SK-N-SH treated with all-trans-retinoic acid at 6 μM for 48 hours (cell line): Measurements from ENCODE around the gene ITGB4.

Experiments
- ARNTL ChIP-seq: fragments of 450-650 bp; formaldehyde crosslinking; IDR thresholded peaks from 2 replicates; pipeline ENCODE4 v1.5.0; 2020; ENCODE audit warnings: low read depth, mild to moderate bottlenecking, moderate library complexity, borderline replicate concordance
- BACH2 ChIP-seq: fragments of 250-450 bp; sonication (Bioruptor Pico); IDR thresholded peaks from 2 replicates; pipeline ENCODE4 v1.9.0; 2021; ENCODE audit warnings: mild to moderate bottlenecking, borderline replicate concordance
- CREB5 ChIP-seq: fragments of 250-450 bp; sonication (Bioruptor Pico); IDR thresholded peaks from 2 replicates; pipeline ENCODE4 v1.5.1; 2020; ENCODE audit warnings: low read depth, mild to moderate bottlenecking, moderate library complexity
- ISL1 ChIP-seq: fragments of 250-450 bp; sonication (Bioruptor Pico); IDR thresholded peaks from 2 replicates; pipeline ENCODE4 v2.1.2; 2022; ENCODE audit warnings: mild to moderate bottlenecking, moderate library complexity
- OSR1 ChIP-seq: fragments of 250-450 bp; sonication (Bioruptor Pico); IDR thresholded peaks from 2 replicates; pipeline ENCODE4 v1.8.0; 2022; ENCODE audit warnings: moderate library complexity, mild to moderate bottlenecking, inconsistent platforms
- PATZ1 ChIP-seq: fragments of 250-450 bp; sonication (Bioruptor Pico); IDR thresholded peaks from 2 replicates; pipeline ENCODE4 v1.8.0; 2020; ENCODE audit warnings: mild to moderate bottlenecking, moderate library complexity, borderline replicate concordance
- RARB ChIP-seq: fragments of 250-450 bp; sonication (Bioruptor Pico); IDR thresholded peaks from 2 replicates; pipeline ENCODE4 v1.8.0; 2021; ENCODE audit warnings: mild to moderate bottlenecking, moderate library complexity
- SNAI2 ChIP-seq: fragments of 250-450 bp; sonication (Bioruptor Pico); IDR thresholded peaks from 2 replicates; pipeline ENCODE4 v1.5.0; 2020; ENCODE audit warnings: mild to moderate bottlenecking, moderate library complexity
- ZC3H10 ChIP-seq: fragments of 250-450 bp; sonication (Bioruptor Pico); IDR thresholded peaks from 2 replicates; pipeline ENCODE4 v1.5.1; 2021; ENCODE audit warnings: mild to moderate bottlenecking, moderate library complexity
- ZFP3 ChIP-seq: fragments of 250-450 bp; sonication (Bioruptor Pico); IDR thresholded peaks from 2 replicates; pipeline ENCODE4 v1.5.0; 2020; ENCODE audit warnings: mild to moderate bottlenecking, moderate library complexity
- ZFP30 ChIP-seq: fragments of 450-650 bp; formaldehyde crosslinking; IDR thresholded peaks from 2 replicates; pipeline ENCODE4 v1.5.0; 2022; ENCODE audit warnings: mild to moderate bottlenecking, moderate library complexity
- ZNF70 ChIP-seq: fragments of 450-650 bp; formaldehyde crosslinking; IDR thresholded peaks from 2 replicates; pipeline ENCODE4 v1.5.0; 2020; ENCODE audit warnings: mild to moderate bottlenecking, moderate library complexity

- TF ChIP-seq ZFP3: peak; percentile 83
- TF ChIP-seq RARB (CRISPR knock-in tag): peak; percentile 75
- TF ChIP-seq SNAI2 (CRISPR knock-in tag): peak; percentile 86
- TF ChIP-seq ARNTL (CRISPR knock-in tag): no peak
- peak; percentile 44; the same call in 1 of the 2 replicates for TF ChIP-seq ZNF70 (CRISPR knock-in tag)
- no peak; the same call in 1 of the 2 replicates for TF ChIP-seq ZC3H10 (CRISPR knock-in tag)
- peak; percentile 76; the same call in 1 of the 2 replicates for TF ChIP-seq OSR1
- TF ChIP-seq PATZ1 (CRISPR knock-in tag): peak; percentile 9
- TF ChIP-seq CREB5 (CRISPR knock-in tag): peak; percentile 38; the same call in 1 of the 2 replicates
- no peak; the same call in 1 of the 2 replicates for TF ChIP-seq ISL1 (CRISPR knock-in tag)
- TF ChIP-seq BACH2 (CRISPR knock-in tag): no peak
- no peak; the same call in 1 of the 2 replicates for TF ChIP-seq ZFP30
Measured at GRCh38 chr17:75785016-75785890, 64.0 kb downstream of the ITGB4 start.
